ENCODE measurements around the gene CREB3L1. TPM values are rescaled to one million over a fixed set of nuclear protein-coding genes. Genes with fewer than 3 reads are reported as not detected.

The CREB3L1 gene
- total and polyA plus RNA-seq, 2 of the 13 experiments (the other 11 are each of a cell fraction or from before 2014, with no cell fraction given) = not detected

- TF ChIP-seq PRDM10 (CRISPR knock-in tag; IDR thresholded peaks at IDR 0.05; ENCODE audit: low read depth) (no peak), ZNF7 (CRISPR knock-in tag; IDR thresholded peaks at IDR 0.05) (no peak), TMF1 (CRISPR knock-in tag; IDR thresholded peaks at IDR 0.05; ENCODE audit: low read depth) (no peak), ZNF772 (CRISPR knock-in tag; IDR thresholded peaks at IDR 0.05) (peak; percentile 48), PAF1 (CRISPR knock-in tag; IDR thresholded peaks at IDR 0.05) (no peak), DBP (CRISPR knock-in tag; IDR thresholded peaks at IDR 0.05; ENCODE audit: not compliant biosample characterization) (no peak), ZNF318 (CRISPR knock-in tag; IDR thresholded peaks at IDR 0.05) (no peak), ISX (CRISPR knock-in tag; conservative IDR thresholded peaks at IDR 0.05) (no peak), MXD4 (CRISPR knock-in tag; IDR thresholded peaks at IDR 0.05) (no peak), ZNF883 (CRISPR knock-in tag; IDR thresholded peaks at IDR 0.05; ENCODE audit: not compliant biosample characterization) (no peak), PRMT3 (CRISPR knock-in tag; IDR thresholded peaks at IDR 0.05; ENCODE audit: borderline replicate concordance, low read depth) (no peak), TAF15 (IDR thresholded peaks at IDR 0.05; ENCODE audit: low read depth, low read length, poor library complexity, severe bottlenecking) (no peak), ZNF672 (CRISPR knock-in tag; IDR thresholded peaks at IDR 0.05) (no peak), SOX13 (IDR thresholded peaks at IDR 0.05) (no peak), SOX13 (CRISPR knock-in tag; conservative IDR thresholded peaks at IDR 0.05 in 1 of 2, IDR thresholded peaks at IDR 0.05 in 1 of 2) (peak in 1 of 2 experiments; percentile 63; a peak in 1 of 4 replicates), DPF2 (CRISPR knock-in tag; IDR thresholded peaks at IDR 0.05; ENCODE audit: borderline replicate concordance, low read depth) (peak; percentile 24; the same call in 1 of the 2 replicates), RXRB (CRISPR knock-in tag; IDR thresholded peaks at IDR 0.05; ENCODE audit: borderline replicate concordance) (no peak), ZNF615 (CRISPR knock-in tag; IDR thresholded peaks at IDR 0.05; ENCODE audit: borderline replicate concordance) (no peak), GATAD2A (CRISPR knock-in tag; IDR thresholded peaks at IDR 0.05) (peak; percentile 64)
These were observed 23.4 kb upstream of the CREB3L1 start (continued) for GRCh38 chr11:46254133-46254491.
